H9 (cell line): ENCODE data around the gene WDR17. TPM values are rescaled to one million over a fixed set of nuclear protein-coding genes. Genes with fewer than 3 reads are reported as not detected.

Source experiments
- DNase-seq: peaks from one replicate; pipeline ENCODE4 v3.0.0-alpha.2; 2017
- H2AFZ ChIP-seq: one replicate; pipeline ENCODE4 v1.6.1; 2013; ENCODE audit warnings: mild to moderate bottlenecking, low read length, control low read depth, moderate library complexity
- H2AK5ac ChIP-seq: 2 replicates; pipeline ENCODE4 v1.6.1; 2013; ENCODE audit warnings: low read length, control low read depth, mixed read lengths; ENCODE audit not compliant: insufficient read length
- H2BK120ac ChIP-seq: one replicate; pipeline ENCODE4 v1.6.1; 2013; ENCODE audit warnings: low read depth, mild to moderate bottlenecking, low read length, control low read depth, inconsistent platforms; ENCODE audit not compliant: poor library complexity, severe bottlenecking
- H2BK12ac ChIP-seq: 2 replicates; pipeline ENCODE4 v1.6.1; 2013; ENCODE audit warnings: low read length, control low read depth, mixed read lengths, low read depth; ENCODE audit not compliant: insufficient read length
- H2BK15ac ChIP-seq: 2 replicates; pipeline ENCODE4 v1.6.1; 2013; ENCODE audit warnings: low read depth, low read length, control low read depth
- H2BK20ac ChIP-seq: one replicate; pipeline ENCODE4 v1.6.1; 2013; ENCODE audit warnings: low read depth, mild to moderate bottlenecking, low read length, control low read depth, inconsistent platforms; ENCODE audit not compliant: poor library complexity, severe bottlenecking
- H2BK5ac ChIP-seq: 2 replicates; pipeline ENCODE4 v1.6.1; 2013; ENCODE audit warnings: low read length, control low read depth, mixed read lengths; ENCODE audit not compliant: insufficient read length
- H3K14ac ChIP-seq: 2 replicates; pipeline ENCODE4 v1.6.1; 2013; ENCODE audit warnings: low read length, control low read depth; ENCODE audit not compliant: insufficient read depth
- H3K18ac ChIP-seq: 2 replicates; pipeline ENCODE4 v1.6.1; 2013; ENCODE audit warnings: low read depth, mild to moderate bottlenecking, mixed read lengths, low read length, control low read depth; ENCODE audit not compliant: insufficient read length
- H3K23ac ChIP-seq: 2 replicates; pipeline ENCODE4 v1.6.1; 2013; ENCODE audit warnings: low read length, control low read depth, mixed read lengths, low read depth; ENCODE audit not compliant: insufficient read length
- H3K23me2 ChIP-seq: 2 replicates; pipeline ENCODE4 v1.6.1; 2013; ENCODE audit warnings: low read depth, mild to moderate bottlenecking, mixed read lengths, low read length, control low read depth; ENCODE audit not compliant: insufficient read length, poor library complexity, severe bottlenecking
- H3K27ac ChIP-seq: 2 replicates; pipeline ENCODE4 v1.5.1; 2013; ENCODE audit warnings: low read length, control low read depth, mixed read lengths, low read depth; ENCODE audit not compliant: insufficient read length
- H3K27me3 ChIP-seq: 2 replicates; pipeline ENCODE4 v1.6.1; 2013; ENCODE audit warnings: low read length, control low read depth, inconsistent platforms; ENCODE audit not compliant: insufficient read depth
- H3K4ac ChIP-seq: 2 replicates; pipeline ENCODE4 v1.6.1; 2013; ENCODE audit warnings: low read depth, mild to moderate bottlenecking, control low read depth, inconsistent platforms, low read length, moderate library complexity
- H3K4me1 ChIP-seq: 2 replicates; pipeline ENCODE4 v1.6.1; 2013; ENCODE audit warnings: low read length, control low read depth, inconsistent platforms; ENCODE audit not compliant: insufficient read depth
- H3K4me2 ChIP-seq: 2 replicates; pipeline ENCODE4 v1.6.1; 2013; ENCODE audit warnings: low read length, control low read depth, mixed read lengths; ENCODE audit not compliant: insufficient read length, insufficient read depth
- H3K56ac ChIP-seq: 2 replicates; pipeline ENCODE4 v1.6.1; 2013; ENCODE audit warnings: low read depth, mild to moderate bottlenecking, mixed read lengths, low read length, control low read depth; ENCODE audit not compliant: insufficient read length
- H3K79me1 ChIP-seq: 2 replicates; pipeline ENCODE4 v1.6.1; 2013; ENCODE audit warnings: low read depth, mild to moderate bottlenecking, moderate library complexity, low read length, control low read depth, inconsistent platforms; ENCODE audit not compliant: insufficient read depth, poor library complexity, severe bottlenecking
- H3K79me2 ChIP-seq: 2 replicates; pipeline ENCODE4 v1.6.1; 2013; ENCODE audit warnings: low read length, control low read depth, inconsistent platforms; ENCODE audit not compliant: insufficient read depth
- H3K9ac ChIP-seq: 2 replicates; pipeline ENCODE4 v1.6.1; 2013; ENCODE audit warnings: low read length, control low read depth, mixed read lengths; ENCODE audit not compliant: insufficient read length; ENCODE audit errors: extremely low read depth
- H3K9me3 ChIP-seq: one replicate; pipeline ENCODE4 v1.6.1; 2013; ENCODE audit warnings: low read depth, low read length, inconsistent platforms; ENCODE audit not compliant: control insufficient read depth
- H3T11ph ChIP-seq: one replicate; pipeline ENCODE4 v1.6.1; 2013; ENCODE audit warnings: mild to moderate bottlenecking, low read length, control low read depth, inconsistent platforms
- H4K20me1 ChIP-seq: one replicate; pipeline ENCODE4 v1.6.1; 2013; ENCODE audit not compliant: control insufficient read depth, insufficient read length, insufficient read depth
- H4K5ac ChIP-seq: 2 replicates; pipeline ENCODE4 v1.6.1; 2013; ENCODE audit warnings: low read depth, mild to moderate bottlenecking, mixed read lengths, low read length, control low read depth; ENCODE audit not compliant: insufficient read length
- H4K8ac ChIP-seq: replicated peaks from 2 replicates; pipeline ENCODE4 v1.6.1; 2013; ENCODE audit warnings: low read length, control low read depth, mixed read lengths, low read depth; ENCODE audit not compliant: insufficient read length
- H4K91ac ChIP-seq: 2 replicates; pipeline ENCODE4 v1.6.1; 2013; ENCODE audit warnings: low read depth, mild to moderate bottlenecking, moderate library complexity, mixed read lengths, low read length, control low read depth; ENCODE audit not compliant: insufficient read length
- H3K27ac Mint-ChIP-seq, 3 experiments: 2 replicates in 2 of 3; 3 replicates in 1 of 3; pipeline ENCODE4 v1.8.0; 2020 to 2021; ENCODE audit warnings: mixed read lengths in 3 of 3, mild to moderate bottlenecking in 1 of 3, moderate library complexity in 1 of 3
- H3K27me3 Mint-ChIP-seq: 2 replicates; pipeline ENCODE4 v1.8.0; 2021; ENCODE audit warnings: low read depth, mild to moderate bottlenecking, moderate library complexity, mixed read lengths
- H3K36me3 Mint-ChIP-seq, 3 experiments: 2 replicates in 2 of 3; 3 replicates in 1 of 3; pipeline ENCODE4 v1.8.0; 2020 to 2021; ENCODE audit warnings: low read depth in 3 of 3, mixed read lengths in 3 of 3; ENCODE audit not compliant: insufficient read depth in 1 of 3
- H3K4me1 Mint-ChIP-seq, 2 experiments: 2 replicates each; pipeline ENCODE4 v1.8.0; 2020; ENCODE audit warnings: mixed read lengths in 2 of 2
- H3K4me3 Mint-ChIP-seq, 2 experiments: 2 replicates in 1 of 2; 3 replicates in 1 of 2; pipeline ENCODE4 v1.8.0; 2020 to 2021; ENCODE audit warnings: mild to moderate bottlenecking in 2 of 2, mixed read lengths in 2 of 2, moderate library complexity in 1 of 2
- H3K9me3 Mint-ChIP-seq, 2 experiments: 2 replicates in 1 of 2; 3 replicates in 1 of 2; pipeline ENCODE4 v1.8.0; 2020; ENCODE audit warnings: mild to moderate bottlenecking in 2 of 2, mixed read lengths in 2 of 2, moderate library complexity in 1 of 2
- CTCF ChIP-seq: fragments of 200-600 bp; sonication (generic); conservative IDR thresholded peaks from 3 replicates; pipeline ENCODE4 v1.8.0; 2021; ENCODE audit warnings: antibody characterized with exemption, mild to moderate bottlenecking
- WGBS: extraction: QIAGEN DNeasy Blood & Tissue Kit; methylation state at CpG from one replicate; pipeline ENCODE4 v1.1.7; 2013; ENCODE audit warnings: missing lambda C conversion rate, low lambda C conversion rate, mixed read lengths; ENCODE audit not compliant: insufficient read length; ENCODE audit errors: extremely low coverage; 5-methylcytosine and 5-hydroxymethylcytosine counted together
- total RNA-seq: library from RNA; stranded (reverse); gene quantifications from 2 replicates; pipeline ENCODE4 v1.2.1, GENCODE V29; 2021

Gene WDR17
- total RNA-seq, 1 experiment from 2014 or later, result 2.6 TPM

GRCh38 chr4:176016601-176017000 is 49.0 kb upstream of the WDR17 start:
- Histone ChIP-seq H2BK120ac (no peak overlapping the region), H2BK15ac (no peak overlapping the region), H3K18ac (no peak overlapping the region), H2BK12ac (no peak overlapping the region), H3K9ac (no peak overlapping the region), H3K23me2 (no peaks in the 10 kb centered on the region), H2BK20ac (no peak overlapping the region), H3K4me1 (no peaks in the 10 kb centered on the region), H2BK5ac (no peak overlapping the region), H4K91ac (no peak overlapping the region), H4K20me1 (no peaks in the 10 kb centered on the region), H3K4me2 (no peak overlapping the region), H4K8ac (no peak overlapping the region), H3T11ph (no peak overlapping the region), H3K9me3 (no peaks in the 10 kb centered on the region), H3K56ac (no peak overlapping the region), H2AK5ac (no peak overlapping the region), H2AFZ (no peak overlapping the region), H3K14ac (no peak overlapping the region), H3K27ac (no peak overlapping the region), H3K79me1 (no peaks in the 10 kb centered on the region), H4K5ac (no peak overlapping the region), H3K4ac (no peak overlapping the region), H3K79me2 (no peaks in the 10 kb centered on the region), H3K27me3 (no peaks in the 10 kb centered on the region), H3K23ac (no peak overlapping the region)
- no CpG with 5 or more reads among the region's 4 CpGs for WGBS
- Mint-ChIP-seq H3K27ac (no peak overlapping the region), H3K9me3 (no peaks in the 10 kb centered on the region), H3K4me1 (no peaks in the 10 kb centered on the region), H3K27me3 (no peaks in the 10 kb centered on the region), H3K36me3 (no peaks in the 10 kb centered on the region), H3K4me3 (no peak overlapping the region)
- DNase-seq, result no peak
- no peak for TF ChIP-seq CTCF
